Measurements from ENCODE around the gene GARRE1. TPM values are rescaled to one million over a fixed set of nuclear protein-coding genes. Genes with fewer than 3 reads are reported as not detected.

GARRE1 gene
- total and polyA plus RNA-seq, 2 donors (not counting 1 experiment from before 2014, with no cell fraction given): 7.2 to 10.9 TPM

- peaks cover 2% of the 10 kb centered on the region for H3K79me2 ChIP-seq (ENCODE audit: control insufficient read depth, insufficient read depth, low read length)
- TF ChIP-seq CTCF (conservative IDR thresholded peaks at IDR 0.05 in 1 of 2, IDR thresholded peaks at IDR 0.05 in 1 of 2; ENCODE audit: low read depth in 1 of 2, low read length in 2 of 2): no peak
- TF ChIP-seq EZH2 (IDR thresholded peaks at IDR 0.05; ENCODE audit: low read length, missing control alignments): no peak
- no peak for DNase-seq (ENCODE audit: low read depth in 2 of 2)
Observed at GRCh38 chr19:34284505-34284904, 30.2 kb downstream of the GARRE1 start.

DNA sequence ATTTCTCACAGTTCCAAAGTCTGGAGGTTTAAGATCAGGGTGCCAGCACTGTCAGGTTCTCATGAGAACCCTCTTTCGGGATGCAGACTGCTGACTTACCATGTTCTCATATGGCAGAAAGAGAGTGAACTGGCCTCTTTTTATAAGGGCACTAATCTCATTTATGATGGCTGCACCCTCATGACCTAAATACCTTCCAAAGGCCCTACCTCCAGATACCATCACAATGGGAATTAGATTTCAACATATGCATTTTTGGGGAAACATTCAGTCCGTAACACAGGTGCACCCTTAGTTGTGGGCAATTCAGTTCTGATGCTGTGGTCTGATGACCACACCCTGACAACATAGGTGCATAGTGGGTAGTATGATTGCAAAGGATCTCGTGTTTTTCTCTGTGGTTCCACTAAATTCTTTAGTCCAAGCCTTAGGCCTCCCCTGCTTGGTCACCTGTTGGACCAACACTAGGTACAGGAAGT is 33.3 kb downstream of the GARRE1 start:
- no peaks in the 10 kb centered on the region for H3K36me3 ChIP-seq (ENCODE audit: control insufficient read depth, insufficient read depth, low read length)
- H3K9ac ChIP-seq (ENCODE audit: insufficient read depth, low read length): no peak overlapping the region
- no peaks in the 10 kb centered on the region for H3K4me1 ChIP-seq (ENCODE audit: control insufficient read depth, extremely low read depth, insufficient read depth, low read length)
- no peak overlapping the region for H3K4me2 ChIP-seq (ENCODE audit: extremely low read depth, insufficient read depth, low read length)
- no peak overlapping the region for H2AFZ ChIP-seq (ENCODE audit: low read length)
- TF ChIP-seq CTCF (conservative IDR thresholded peaks at IDR 0.05 in 1 of 2, IDR thresholded peaks at IDR 0.05 in 1 of 2; ENCODE audit: low read depth in 1 of 2, low read length in 2 of 2) (no peak), EZH2 (IDR thresholded peaks at IDR 0.05; ENCODE audit: low read length, missing control alignments) (no peak)
- no peaks in the 10 kb centered on the region for H3K79me2 ChIP-seq (ENCODE audit: control insufficient read depth, insufficient read depth, low read length)
- H3K4me3 ChIP-seq (replicated peaks in 1 of 4; ENCODE audit: control extremely low read depth in 1 of 4, insufficient read depth in 1 of 4, low read depth in 3 of 4, low read length in 4 of 4): no peak overlapping the region
- no peaks in the 10 kb centered on the region for H3K27me3 ChIP-seq (ENCODE audit: control insufficient read depth, insufficient read depth, low read length)
- H3K27ac ChIP-seq (ENCODE audit: insufficient read depth, low read length): no peak overlapping the region
- no peaks in the 10 kb centered on the region for H4K20me1 ChIP-seq (ENCODE audit: control insufficient read depth, extremely low read depth, insufficient read depth, low read length)
- DNase-seq (ENCODE audit: low read depth in 2 of 2): no peak
- no peaks in the 10 kb centered on the region for H3K9me3 ChIP-seq (ENCODE audit: control insufficient read depth, insufficient read depth, low read depth, low read length)

More at GRCh38 chr19:34284505-34284904, 30.2 kb downstream of the GARRE1 start:
- H3K36me3 ChIP-seq (ENCODE audit: control insufficient read depth, insufficient read depth, low read length): no peaks in the 10 kb centered on the region
- no peak overlapping the region for H2AFZ ChIP-seq (ENCODE audit: low read length)
- H4K20me1 ChIP-seq (ENCODE audit: control insufficient read depth, extremely low read depth, insufficient read depth, low read length): no peaks in the 10 kb centered on the region
- no peaks in the 10 kb centered on the region for H3K9me3 ChIP-seq (ENCODE audit: control insufficient read depth, insufficient read depth, low read depth, low read length)
- H3K27me3 ChIP-seq (ENCODE audit: control insufficient read depth, insufficient read depth, low read length): no peaks in the 10 kb centered on the region
- H3K27ac ChIP-seq (ENCODE audit: insufficient read depth, low read length): no peak overlapping the region
- no peak overlapping the region for H3K4me3 ChIP-seq (replicated peaks in 1 of 4; ENCODE audit: control extremely low read depth in 1 of 4, insufficient read depth in 1 of 4, low read depth in 3 of 4, low read length in 4 of 4)
- no peak overlapping the region for H3K4me2 ChIP-seq (ENCODE audit: extremely low read depth, insufficient read depth, low read length)
- H3K9ac ChIP-seq (ENCODE audit: insufficient read depth, low read length): no peak overlapping the region
- no peaks in the 10 kb centered on the region for H3K4me1 ChIP-seq (ENCODE audit: control insufficient read depth, extremely low read depth, insufficient read depth, low read length)

DNA sequence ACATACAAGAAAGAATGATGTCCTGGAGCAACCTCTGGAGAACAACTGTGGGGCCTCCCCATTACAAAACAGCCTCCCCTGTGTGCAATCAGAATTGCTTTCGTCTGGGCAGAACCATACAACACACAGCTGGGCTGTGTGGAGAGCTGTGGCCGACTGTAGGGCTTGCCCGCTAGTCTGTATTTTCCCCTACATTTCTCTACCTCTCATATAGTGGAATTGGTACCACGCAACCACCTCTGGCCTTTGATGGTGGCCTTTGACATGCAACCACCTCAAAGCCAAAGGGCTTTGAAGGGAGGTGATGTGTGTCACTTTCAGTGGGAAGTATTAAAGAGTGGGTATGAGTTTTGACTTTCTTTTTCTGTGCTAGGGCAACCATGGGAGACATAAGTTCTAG is 34.0 kb downstream of the GARRE1 start:
- no peak for TF ChIP-seq CTCF (conservative IDR thresholded peaks at IDR 0.05 in 1 of 2, IDR thresholded peaks at IDR 0.05 in 1 of 2; ENCODE audit: low read depth in 1 of 2, low read length in 2 of 2)
- no peak for TF ChIP-seq EZH2 (IDR thresholded peaks at IDR 0.05; ENCODE audit: low read length, missing control alignments)
- no peak for DNase-seq (ENCODE audit: low read depth in 2 of 2)
- Histone ChIP-seq H3K79me2 (ENCODE audit: control insufficient read depth, insufficient read depth, low read length) (no peaks in the 10 kb centered on the region), H3K4me1 (ENCODE audit: control insufficient read depth, extremely low read depth, insufficient read depth, low read length) (no peaks in the 10 kb centered on the region), H3K4me2 (ENCODE audit: extremely low read depth, insufficient read depth, low read length) (no peak overlapping the region), H3K9me3 (ENCODE audit: control insufficient read depth, insufficient read depth, low read depth, low read length) (no peaks in the 10 kb centered on the region), H3K9ac (ENCODE audit: insufficient read depth, low read length) (no peak overlapping the region), H3K27ac (ENCODE audit: insufficient read depth, low read length) (no peak overlapping the region), H2AFZ (ENCODE audit: low read length) (no peak overlapping the region), H3K36me3 (ENCODE audit: control insufficient read depth, insufficient read depth, low read length) (no peaks in the 10 kb centered on the region), H3K27me3 (ENCODE audit: control insufficient read depth, insufficient read depth, low read length) (no peaks in the 10 kb centered on the region), H3K4me3 (replicated peaks in 1 of 4; ENCODE audit: control extremely low read depth in 1 of 4, insufficient read depth in 1 of 4, low read depth in 3 of 4, low read length in 4 of 4) (no peak overlapping the region), H4K20me1 (ENCODE audit: control insufficient read depth, extremely low read depth, insufficient read depth, low read length) (no peaks in the 10 kb centered on the region)

Measured in fibroblast of lung (primary cell).